GM23338 (cell line): ENCODE data around the gene EVX1. TPM values are rescaled to one million over a fixed set of nuclear protein-coding genes. Genes with fewer than 3 reads are reported as not detected.

Experiments used
- ATAC-seq: fragments of 200-7000 bp; cut with Tn5 transposase; 3 replicates; pipeline ENCODE4 v1.9.1; 2020
- DNase-seq: peaks from one replicate; pipeline ENCODE4 v3.0.0-alpha.2; 2015; ENCODE audit warnings: low spot score
- H2AFZ ChIP-seq: fragments of 200-600 bp; sonication (generic); 2 replicates; pipeline ENCODE4 v1.8.0; 2016; ENCODE audit warnings: antibody characterized with exemption, mild to moderate bottlenecking, moderate library complexity
- H3F3A ChIP-seq: fragments of 200-600 bp; sonication (generic); replicated peaks from 2 replicates; pipeline ENCODE4 v1.8.0; 2017; ENCODE audit warnings: antibody characterized with exemption, mixed run types, low read depth
- H3K27ac ChIP-seq: fragments of 200-600 bp; sonication (generic); 2 replicates; pipeline ENCODE4 v1.6.1; 2016; ENCODE audit warnings: low read depth
- H3K27me3 ChIP-seq: fragments of 200-600 bp; sonication (generic); 2 replicates; pipeline ENCODE4 v1.8.0; 2016; ENCODE audit warnings: mild to moderate bottlenecking, mixed run types, moderate library complexity; ENCODE audit not compliant: insufficient read depth
- H3K36me3 ChIP-seq: fragments of 200-600 bp; sonication (generic); 2 replicates; pipeline ENCODE4 v1.8.0; 2016; ENCODE audit warnings: mild to moderate bottlenecking; ENCODE audit not compliant: insufficient read depth
- H3K4me1 ChIP-seq: fragments of 200-600 bp; sonication (generic); 2 replicates; pipeline ENCODE4 v1.8.0; 2016; ENCODE audit warnings: mild to moderate bottlenecking, moderate library complexity; ENCODE audit not compliant: insufficient read depth
- H3K4me2 ChIP-seq: fragments of 200-600 bp; sonication (generic); 2 replicates; pipeline ENCODE4 v1.7.1; 2017; ENCODE audit warnings: mixed run types
- H3K4me3 ChIP-seq: fragments of 200-600 bp; sonication (generic); 2 replicates; pipeline ENCODE4 v1.6.1; 2016; ENCODE audit warnings: mixed run types
- H3K79me2 ChIP-seq: fragments of 200-600 bp; sonication (generic); replicated peaks from 2 replicates; pipeline ENCODE4 v1.8.0; 2017; ENCODE audit warnings: mild to moderate bottlenecking; ENCODE audit not compliant: insufficient read depth
- H3K9me2 ChIP-seq: fragments of 200-600 bp; sonication (generic); 2 replicates; pipeline ENCODE4 v1.8.0; 2017; ENCODE audit not compliant: insufficient read depth
- H4K20me1 ChIP-seq: fragments of 200-600 bp; sonication (generic); replicated peaks from 2 replicates; pipeline ENCODE4 v1.8.0; 2017; ENCODE audit warnings: mild to moderate bottlenecking; ENCODE audit not compliant: insufficient read depth
- H3K27ac Mint-ChIP-seq: 2 replicates; pipeline ENCODE4 v1.8.0; 2020; ENCODE audit warnings: inconsistent platforms, mild to moderate bottlenecking, moderate library complexity, mixed read lengths
- H3K27me3 Mint-ChIP-seq: 3 replicates; pipeline ENCODE4 v1.8.0; 2022; ENCODE audit warnings: low read depth, mild to moderate bottlenecking, moderate library complexity, mixed read lengths, inconsistent platforms; ENCODE audit not compliant: insufficient read depth, poor library complexity
- H3K36me3 Mint-ChIP-seq: 3 replicates; pipeline ENCODE4 v1.8.0; 2021; ENCODE audit warnings: low read depth, mild to moderate bottlenecking, inconsistent platforms, moderate library complexity, mixed read lengths
- H3K4me1 Mint-ChIP-seq: 3 replicates; pipeline ENCODE4 v1.8.0; 2020; ENCODE audit warnings: mild to moderate bottlenecking, inconsistent platforms, mixed read lengths
- H3K4me3 Mint-ChIP-seq: 3 replicates; pipeline ENCODE4 v1.8.0; 2021; ENCODE audit warnings: moderate library complexity, mild to moderate bottlenecking, inconsistent platforms, mixed read lengths
- H3K9me3 Mint-ChIP-seq: 3 replicates; pipeline ENCODE4 v1.8.0; 2020; ENCODE audit warnings: moderate library complexity, mild to moderate bottlenecking, inconsistent platforms, mixed read lengths
- CREB1 ChIP-seq: fragments of 250-450 bp; sonication (Bioruptor Pico); IDR thresholded peaks from 2 replicates; pipeline ENCODE4 v1.5.0; 2020; ENCODE audit warnings: low read depth, mild to moderate bottlenecking, moderate library complexity
- CTCF ChIP-seq, 2 experiments: fragments of 200-600 bp in 1 of 2; sonication (generic) in 1 of 2; conservative IDR thresholded peaks; 2 replicates each; pipeline versions ENCODE4 v1.5.1 to v1.6.1; 2016 to 2017; ENCODE audit warnings: antibody characterized with exemption in 2 of 2, low read depth in 2 of 2, mild to moderate bottlenecking in 2 of 2, moderate library complexity in 1 of 2
- EZH2 ChIP-seq: fragments of 200-600 bp; sonication (generic); IDR thresholded peaks from one replicate; pipeline ENCODE4 v1.8.0; 2017; ENCODE audit warnings: antibody characterized with exemption, mild to moderate bottlenecking, low read depth; ENCODE audit not compliant: unreplicated experiment
- JUNB ChIP-seq: IDR thresholded peaks from one replicate; pipeline ENCODE4 v1.6.1; 2016; ENCODE audit warnings: antibody characterized with exemption; ENCODE audit not compliant: unreplicated experiment
- POLR2AphosphoS5 ChIP-seq: IDR thresholded peaks from 2 replicates; pipeline ENCODE4 v1.6.1; 2016; ENCODE audit warnings: antibody characterized with exemption, low read depth
- STAT1 ChIP-seq: IDR thresholded peaks from one replicate; pipeline ENCODE4 v1.6.1; 2016; ENCODE audit warnings: antibody characterized with exemption; ENCODE audit not compliant: unreplicated experiment
- ZNF114 ChIP-seq: fragments of 250-450 bp; sonication (Bioruptor Pico); IDR thresholded peaks from 2 replicates; pipeline ENCODE4 v1.5.0; 2020; ENCODE audit warnings: mild to moderate bottlenecking, moderate library complexity
- ZNF331 ChIP-seq: fragments of 250-450 bp; sonication (Bioruptor Pico); IDR thresholded peaks from 2 replicates; pipeline ENCODE4 v1.5.0; 2020; ENCODE audit warnings: low read depth, mild to moderate bottlenecking, moderate library complexity
- ZNF462 ChIP-seq: fragments of 250-450 bp; sonication (Bioruptor Pico); IDR thresholded peaks from 2 replicates; pipeline ENCODE4 v1.5.0; 2020; ENCODE audit warnings: mild to moderate bottlenecking, moderate library complexity
- polyA plus RNA-seq: library from polyadenylated mRNA; unstranded; fragments of >200 nt; fragmentation: Nextera tagmentation; extraction: Ambion mirVana; gene quantifications from 2 replicates; pipeline ENCODE4 v1.2.1, GENCODE V29; 2016
- total RNA-seq: library from RNA; depleted of rRNA; stranded (reverse); fragments of >200 nt; shearing (Covaris generic); gene quantifications from 2 replicates; pipeline ENCODE4 v1.2.3, GENCODE V29; 2014

The EVX1 gene
- total and polyA plus RNA-seq, 2 experiments from 2014 or later, result not detected

- Histone ChIP-seq H3K27me3 (peaks cover 98% of the 10 kb centered on the region), H3K36me3 (no peaks in the 10 kb centered on the region), H4K20me1 (peaks cover 27% of the 10 kb centered on the region), H3K79me2 (no peaks in the 10 kb centered on the region), H3K4me2 (no peak overlapping the region), H3K27ac (no peak overlapping the region), H2AFZ (no peak overlapping the region), H3K9me2 (no peaks in the 10 kb centered on the region), H3F3A (peaks cover 29% of the 10 kb centered on the region), H3K4me3 (no peak overlapping the region), H3K4me1 (peaks cover 24% of the 10 kb centered on the region)
- Mint-ChIP-seq H3K4me3 (no peak overlapping the region), H3K9me3 (no peaks in the 10 kb centered on the region; the same call in 2 of the 3 replicates), H3K27me3 (peaks cover 90% of the 10 kb centered on the region), H3K4me1 (peaks cover 16% of the 10 kb centered on the region), H3K36me3 (no peaks in the 10 kb centered on the region), H3K27ac (no peak overlapping the region)
- ATAC-seq (no peak), DNase-seq (peak; percentile 87)
- TF ChIP-seq EZH2 (peak; percentile 67), POLR2AphosphoS5 (no peak), ZNF331 (CRISPR knock-in tag) (no peak), ZNF114 (CRISPR knock-in tag) (no peak), CTCF (conservative IDR thresholded peaks at IDR 0.05; ENCODE audit: low read depth in 2 of 2) (peak; percentile 90 to 97)
Observed at GRCh38 chr7:27196287-27196767, 46.3 kb upstream of the EVX1 start.

- Histone ChIP-seq H3K79me2 (no peaks in the 10 kb centered on the region), H3K9me2 (no peaks in the 10 kb centered on the region), H3K4me2 (no peak overlapping the region), H3K27ac (no peak overlapping the region), H3K4me3 (no peak overlapping the region), H2AFZ (no peak overlapping the region), H4K20me1 (peaks cover 37% of the 10 kb centered on the region), H3F3A (peaks cover 22% of the 10 kb centered on the region; the same call in 1 of the 2 replicates), H3K36me3 (no peaks in the 10 kb centered on the region), H3K4me1 (peaks cover 24% of the 10 kb centered on the region), H3K27me3 (peaks cover 98% of the 10 kb centered on the region)
- no peak for ATAC-seq
- H3K9me3 Mint-ChIP-seq, result no peaks in the 10 kb centered on the region; the same call in 2 of the 3 replicates
- peaks cover 19% of the 10 kb centered on the region for H3K4me1 Mint-ChIP-seq
- H3K27me3 Mint-ChIP-seq, result peaks cover 90% of the 10 kb centered on the region
- no peak overlapping the region for H3K4me3 Mint-ChIP-seq
- no peak for DNase-seq
- no peaks in the 10 kb centered on the region for H3K36me3 Mint-ChIP-seq
- no peak overlapping the region for H3K27ac Mint-ChIP-seq
- no peak for TF ChIP-seq CREB1
- TF ChIP-seq ZNF331 (CRISPR knock-in tag), result no peak
- no peak for TF ChIP-seq JUNB
- TF ChIP-seq STAT1, result no peak
- TF ChIP-seq POLR2AphosphoS5, result no peak
- no peak for TF ChIP-seq ZNF462 (CRISPR knock-in tag)
- TF ChIP-seq CTCF (conservative IDR thresholded peaks at IDR 0.05; ENCODE audit: low read depth in 2 of 2), result no peak
Observed at GRCh38 chr7:27197137-27198042, 45.2 kb upstream of the EVX1 start.
